Smooth muscle cell (in vitro differentiated cells): ENCODE data around the gene KPTN. TPM values are rescaled to one million over a fixed set of nuclear protein-coding genes. Genes with fewer than 3 reads are reported as not detected.
A peak's percentile ranks its signal among the peaks of the same experiment; 100 is the strongest.

Source experiments
- DNase-seq: peaks from one replicate; lab custom pipeline; 2025; ENCODE audit not compliant: unreplicated experiment; lab: John Stamatoyannopoulos, UW
- H2AFZ ChIP-seq: fragments of 200-600 bp; sonication (generic); 2 replicates; pipeline ENCODE4 v1.6.0; 2016; ENCODE audit warnings: antibody characterized with exemption, low read depth, mild to moderate bottlenecking
- H3F3A ChIP-seq: fragments of 200-600 bp; sonication (generic); 2 replicates; pipeline ENCODE4 v1.6.0; 2017; ENCODE audit warnings: antibody characterized with exemption, low read depth
- H3K27ac ChIP-seq: fragments of 200-600 bp; sonication (generic); 2 replicates; pipeline ENCODE4 v1.5.1; 2016; ENCODE audit warnings: low read depth, mild to moderate bottlenecking
- H3K27me3 ChIP-seq: fragments of 200-600 bp; sonication (generic); 2 replicates; pipeline ENCODE4 v1.6.1; 2016; ENCODE audit warnings: low read depth, mild to moderate bottlenecking
- H3K36me3 ChIP-seq: fragments of 200-600 bp; sonication (generic); 2 replicates; pipeline ENCODE4 v1.5.1; 2016; ENCODE audit warnings: low read depth
- H3K4me1 ChIP-seq: fragments of 200-600 bp; sonication (generic); 2 replicates; pipeline ENCODE4 v1.5.1; 2016; ENCODE audit warnings: low read depth
- H3K4me2 ChIP-seq: fragments of 200-600 bp; sonication (generic); 2 replicates; pipeline ENCODE4 v1.6.0; 2016; ENCODE audit warnings: mild to moderate bottlenecking
- H3K4me3 ChIP-seq: fragments of 200-600 bp; sonication (generic); 2 replicates; pipeline ENCODE4 v1.5.1; 2016; ENCODE audit warnings: mild to moderate bottlenecking
- H3K79me2 ChIP-seq: fragments of 200-600 bp; sonication (generic); 2 replicates; pipeline ENCODE4 v1.6.0; 2016; ENCODE audit warnings: low read depth, mild to moderate bottlenecking
- H3K9ac ChIP-seq: fragments of 200-600 bp; sonication (generic); 2 replicates; pipeline ENCODE4 v1.6.0; 2016; ENCODE audit warnings: low read depth
- H3K9me3 ChIP-seq: fragments of 200-600 bp; sonication (generic); replicated peaks from 2 replicates; pipeline ENCODE4 v1.5.1; 2016; ENCODE audit warnings: low read depth
- H4K20me1 ChIP-seq: fragments of 200-600 bp; sonication (generic); 2 replicates; pipeline ENCODE4 v1.6.0; 2016; ENCODE audit warnings: low read depth
- WGBS: methylation state at CpG from one replicate; pipeline ENCODE4 v1.1.7; 2016; ENCODE audit warnings: low lambda C conversion rate; 5-methylcytosine and 5-hydroxymethylcytosine counted together
- polyA plus RNA-seq: library from polyadenylated mRNA; unstranded; fragments of >200 nt; fragmentation: Nextera tagmentation; extraction: Ambion mirVana; gene quantifications from 2 replicates; pipeline ENCODE4 v1.2.1, GENCODE V29; 2016
- total RNA-seq: library from RNA; depleted of rRNA; stranded (reverse); fragments of >200 nt; gene quantifications from 2 replicates; pipeline ENCODE4 v1.2.3, GENCODE V29; 2014
- TF ChIP-seq, protein P1 (sequence below): fragments of 200-600 bp; sonication (generic); IDR thresholded peaks from 2 replicates; pipeline ENCODE4 v1.5.1; 2017; ENCODE audit warnings: borderline replicate concordance, mild to moderate bottlenecking, antibody characterized with exemption; ENCODE audit not compliant: insufficient read depth, poor library complexity, severe bottlenecking

KPTN gene
- total and polyA plus RNA-seq, 2 experiments from 2014 or later, result 10.6 to 12.2 TPM

- H3K4me2 ChIP-seq, result peak overlapping the region; percentile 80
- H3K9ac ChIP-seq, result no peak overlapping the region
- peak overlapping the region; percentile 26 for H3K4me3 ChIP-seq
These were observed 36.3 kb downstream of the KPTN start for GRCh38 chr19:47447470-47448359.

DNA sequence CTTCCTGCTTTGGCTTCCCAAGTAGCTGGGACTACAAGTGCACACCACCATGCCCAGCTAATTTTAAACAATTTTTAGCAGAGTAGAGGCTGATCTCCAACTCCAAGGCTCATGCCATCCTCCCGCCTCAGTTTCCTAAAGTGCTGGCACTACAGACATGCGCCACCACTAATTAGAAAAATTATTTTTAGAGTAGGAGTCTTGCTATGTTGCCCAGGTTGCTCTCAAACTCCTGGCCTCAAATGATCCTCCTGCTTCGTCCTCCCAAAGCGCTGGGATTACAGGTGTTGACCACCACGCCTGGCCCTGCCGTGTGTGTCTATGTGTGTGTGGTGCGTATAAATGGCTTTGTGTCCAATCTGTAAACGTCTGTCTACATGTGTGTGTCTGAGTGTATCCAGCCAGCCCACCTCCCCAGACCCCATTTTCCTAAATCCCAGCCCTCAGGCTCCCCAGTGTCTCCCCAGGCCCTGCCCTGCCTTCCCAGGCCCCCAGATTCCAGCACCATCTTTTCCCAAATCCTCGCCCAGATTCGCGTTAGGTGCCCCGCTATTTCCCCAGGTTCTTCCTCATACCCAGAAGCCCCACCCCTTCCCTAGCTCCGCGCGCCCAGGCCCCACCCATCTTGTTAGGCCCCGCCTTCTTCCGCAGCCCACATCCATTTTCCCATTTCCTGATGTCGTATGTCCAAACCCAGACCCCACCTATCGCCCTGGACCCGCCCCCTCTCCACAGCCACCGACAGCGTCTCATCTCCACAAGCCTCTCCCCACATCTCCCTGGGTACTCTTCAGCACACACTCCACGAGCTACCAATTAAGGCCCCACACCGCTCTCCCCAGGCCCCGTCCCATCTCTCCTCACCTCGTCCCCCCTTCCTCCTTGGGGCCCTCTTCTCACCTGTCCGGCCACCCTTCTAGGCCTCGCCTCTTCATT is 37.2 kb downstream of the KPTN start:
- Histone ChIP-seq H3K27me3 (peaks cover 80% of the 10 kb centered on the region), H3K4me2 (peak overlapping the region; percentile 80), H3K79me2 (no peaks in the 10 kb centered on the region), H3K27ac (no peak overlapping the region), H2AFZ (no peak overlapping the region), H3F3A (no peaks in the 10 kb centered on the region), H3K4me1 (no peaks in the 10 kb centered on the region), H3K9me3 (no peaks in the 10 kb centered on the region), H4K20me1 (no peaks in the 10 kb centered on the region), H3K9ac (no peak overlapping the region), H3K36me3 (no peaks in the 10 kb centered on the region), H3K4me3 (no peak overlapping the region)
- no peak for DNase-seq
- TF ChIP-seq, protein P1, sequence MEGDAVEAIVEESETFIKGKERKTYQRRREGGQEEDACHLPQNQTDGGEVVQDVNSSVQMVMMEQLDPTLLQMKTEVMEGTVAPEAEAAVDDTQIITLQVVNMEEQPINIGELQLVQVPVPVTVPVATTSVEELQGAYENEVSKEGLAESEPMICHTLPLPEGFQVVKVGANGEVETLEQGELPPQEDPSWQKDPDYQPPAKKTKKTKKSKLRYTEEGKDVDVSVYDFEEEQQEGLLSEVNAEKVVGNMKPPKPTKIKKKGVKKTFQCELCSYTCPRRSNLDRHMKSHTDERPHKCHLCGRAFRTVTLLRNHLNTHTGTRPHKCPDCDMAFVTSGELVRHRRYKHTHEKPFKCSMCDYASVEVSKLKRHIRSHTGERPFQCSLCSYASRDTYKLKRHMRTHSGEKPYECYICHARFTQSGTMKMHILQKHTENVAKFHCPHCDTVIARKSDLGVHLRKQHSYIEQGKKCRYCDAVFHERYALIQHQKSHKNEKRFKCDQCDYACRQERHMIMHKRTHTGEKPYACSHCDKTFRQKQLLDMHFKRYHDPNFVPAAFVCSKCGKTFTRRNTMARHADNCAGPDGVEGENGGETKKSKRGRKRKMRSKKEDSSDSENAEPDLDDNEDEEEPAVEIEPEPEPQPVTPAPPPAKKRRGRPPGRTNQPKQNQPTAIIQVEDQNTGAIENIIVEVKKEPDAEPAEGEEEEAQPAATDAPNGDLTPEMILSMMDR, result no peak
- WGBS, result 23% methylated on average over 13 of the region's 28 CpGs

More at GRCh38 chr19:47447470-47448359, 36.3 kb downstream of the KPTN start:
- Histone ChIP-seq H4K20me1 (no peaks in the 10 kb centered on the region), H3K9me3 (no peaks in the 10 kb centered on the region), H3K79me2 (no peaks in the 10 kb centered on the region), H3F3A (no peaks in the 10 kb centered on the region), H3K4me1 (no peaks in the 10 kb centered on the region), H3K27ac (no peak overlapping the region), H3K27me3 (peaks cover 80% of the 10 kb centered on the region), H3K36me3 (no peaks in the 10 kb centered on the region), H2AFZ (no peak overlapping the region)
- TF ChIP-seq, protein P1, result no peak
- peak; percentile 6 for DNase-seq
- WGBS, result 7% methylated on average over 75 of the region's 95 CpGs

- H3K36me3 ChIP-seq, result no peaks in the 10 kb centered on the region
- H3F3A ChIP-seq, result no peaks in the 10 kb centered on the region
- H3K4me3 ChIP-seq, result no peak overlapping the region
- H2AFZ ChIP-seq, result no peak overlapping the region
- peaks cover 73% of the 10 kb centered on the region for H3K27me3 ChIP-seq
- H4K20me1 ChIP-seq, result no peaks in the 10 kb centered on the region
- H3K79me2 ChIP-seq, result no peaks in the 10 kb centered on the region
- H3K9ac ChIP-seq, result no peak overlapping the region
- TF ChIP-seq, protein P1, result no peak
- no peaks in the 10 kb centered on the region for H3K9me3 ChIP-seq
- DNase-seq, result no peak
- no peak overlapping the region for H3K4me2 ChIP-seq
- WGBS, result 18% methylated on average over 7 of the region's 22 CpGs
- no peak overlapping the region for H3K27ac ChIP-seq
- no peaks in the 10 kb centered on the region for H3K4me1 ChIP-seq
These were observed 38.0 kb downstream of the KPTN start for GRCh38 chr19:47445937-47446402.
